HG02588 (cell line): Measurements from ENCODE around the gene HNRNPA1.
"Not testable (repeated sequence)": the region's sequence is repeated elsewhere in the genome, so short reads cannot be mapped to it uniquely, and the experiment has no call there.

ENCODE experiments used
- ATAC-seq: cut with Tn5 transposase; IDR thresholded peaks from one replicate; pipeline ENCODE4 v1.9.1; 2021; ENCODE audit warnings: mild to moderate bottlenecking, moderate library complexity; ENCODE audit not compliant: unreplicated experiment

HNRNPA1 gene

GRCh38 chr12:54273981-54274380, 6.5 kb upstream of the HNRNPA1 start:
- no peak for ATAC-seq

- no peak for ATAC-seq
Measured at GRCh38 chr12:54276368-54276767, 4.2 kb upstream of the HNRNPA1 start.

GRCh38 chr12:54277823-54278276, 2.7 kb upstream of the HNRNPA1 start:
- no peak for ATAC-seq

- no peak for ATAC-seq
Measured at GRCh38 chr12:54279227-54279631, 1.3 kb upstream of the HNRNPA1 start.

- peak; percentile 65 for ATAC-seq
Measured at GRCh38 chr12:54279632-54280467, 676 bp upstream of the HNRNPA1 start, which contains the start of gene CBX5. Gene CBX5, minus strand, starts transcription at chr12:54280122. Its CDS starts 22,472 bp downstream, at chr12:54257650.

- ATAC-seq, result not testable (repeated sequence)
Measured at GRCh38 chr12:54281261-54281638, 724 bp downstream of the HNRNPA1 start.

GRCh38 chr12:54281694-54282093, 1.2 kb downstream of the HNRNPA1 start:
- not testable (repeated sequence) for ATAC-seq

GRCh38 chr12:54282949-54283593, 2.5 kb downstream of the HNRNPA1 start:
- ATAC-seq, result no peak

GRCh38 chr12:54284070-54284780, 3.7 kb downstream of the HNRNPA1 start:
- not testable (repeated sequence) for ATAC-seq

GRCh38 chr12:54285150-54286041, 4.9 kb downstream of the HNRNPA1 start:
- no peak for ATAC-seq

- no peak for ATAC-seq
Measured at GRCh38 chr12:54286042-54287030, 5.8 kb downstream of the HNRNPA1 start.

GRCh38 chr12:54287261-54288157, 7.0 kb downstream of the HNRNPA1 start:
- no peak for ATAC-seq

- no peak for ATAC-seq
Measured at GRCh38 chr12:54292083-54292930, 11.8 kb downstream of the HNRNPA1 start.

GRCh38 chr12:54292931-54293241, 12.4 kb downstream of the HNRNPA1 start:
- ATAC-seq, result no peak

GRCh38 chr12:54294152-54294952, 13.8 kb downstream of the HNRNPA1 start:
- ATAC-seq, result no peak

GRCh38 chr12:54294953-54295566, 14.5 kb downstream of the HNRNPA1 start:
- no peak for ATAC-seq
